HepG2 (cell line): ENCODE data around the gene FAM20C. TPM values are rescaled to one million over a fixed set of nuclear protein-coding genes. Genes with fewer than 3 reads are reported as not detected.

Experiments
- ATAC-seq: fragments of 200-7000 bp; cut with Tn5 transposase; 3 replicates; pipeline ENCODE4 v1.9.1; 2020; ENCODE audit warnings: mild to moderate bottlenecking, moderate library complexity
- BruUV-seq: library from RNA; stranded (reverse); fragments of 400-500 nt; replicated peaks from 2 replicates; lab custom pipeline; 2021; lab: Mats Ljungman, UMichigan
- CTCF ChIA-PET: fragments of 300-600 bp; formaldehyde crosslinking; extraction: SDS; loops from one replicate; lab custom pipeline; 2021; ENCODE audit warnings: low total read pairs, inconsistent platforms, low intra/inter-chr PET ratio; lab: Yijun Ruan, JAX
- POLR2A ChIA-PET: fragments of 350-600 bp; sonication (Branson Sonifier 250); formaldehyde crosslinking; loops from one replicate; lab custom pipeline; 2020; ENCODE audit warnings: antibody characterized with exemption, inconsistent platforms; lab: Yijun Ruan, JAX
- DNase-seq: peaks from one replicate; pipeline ENCODE4 v3.0.0-alpha.2; 2015; ENCODE audit warnings: low spot score
- FAIRE-seq: peaks from 3 replicates; lab custom pipeline; 2011; peaks lifted over from hg19 to GRCh38; lab: Jason Lieb, UNC
- H2AFZ ChIP-seq: one replicate; pipeline ENCODE4 v1.6.1; 2011; ENCODE audit warnings: low read length, inconsistent platforms
- H3K27ac ChIP-seq: fragments of 300-600 bp; 3 replicates; pipeline ENCODE4 v1.8.0; 2011; ENCODE audit warnings: mixed run types, mild to moderate bottlenecking, mixed read lengths, low read length, inconsistent platforms; ENCODE audit not compliant: insufficient read depth; ENCODE audit errors: extremely low read length
- H3K27me3 ChIP-seq, 2 experiments: fragments of 200-600 bp in 1 of 2; 2 replicates in 1 of 2; 3 replicates in 1 of 2; pipeline versions ENCODE4 v1.6.0 to v1.8.0; 2011; ENCODE audit warnings: low read length in 2 of 2, mild to moderate bottlenecking in 2 of 2, moderate library complexity in 2 of 2, inconsistent platforms in 1 of 2; ENCODE audit not compliant: insufficient read depth in 2 of 2, control insufficient read depth in 1 of 2
- H3K36me3 ChIP-seq, 2 experiments: fragments of 200-600 bp in 1 of 2; replicated peaks in 1 of 2; 2 replicates in 1 of 2; 3 replicates in 1 of 2; pipeline versions ENCODE4 v1.5.1 to v1.8.0; 2011; ENCODE audit warnings: low read length in 2 of 2, inconsistent platforms in 1 of 2; ENCODE audit not compliant: insufficient read depth in 2 of 2, control insufficient read depth in 1 of 2
- H3K4me1 ChIP-seq: 2 replicates; pipeline ENCODE4 v1.5.1; 2012; ENCODE audit warnings: low read length, inconsistent platforms; ENCODE audit not compliant: insufficient read depth
- H3K4me2 ChIP-seq: 2 replicates; pipeline ENCODE4 v1.6.0; 2011; ENCODE audit warnings: low read depth, low read length, inconsistent platforms
- H3K4me3 ChIP-seq, 3 experiments: fragments of 200-600 bp in 1 of 3; sonication (generic), shearing (Covaris generic) in 1 of 3; replicated peaks in 1 of 3; 2 replicates each; pipeline ENCODE4 v1.5.1; 2011 to 2016; ENCODE audit warnings: low read length in 3 of 3, inconsistent platforms in 2 of 3, low read depth in 2 of 3, mild to moderate bottlenecking in 2 of 3, control low read depth in 1 of 3, mixed read lengths in 1 of 3; ENCODE audit not compliant: insufficient read depth in 1 of 3
- H3K79me2 ChIP-seq: one replicate; pipeline ENCODE4 v1.6.1; 2011; ENCODE audit warnings: low read length, inconsistent platforms; ENCODE audit not compliant: insufficient read depth
- H3K9ac ChIP-seq: 2 replicates; pipeline ENCODE4 v1.6.0; 2011; ENCODE audit warnings: mild to moderate bottlenecking, low read depth, low read length, inconsistent platforms; ENCODE audit not compliant: insufficient read depth
- H3K9me3 ChIP-seq: 2 replicates; pipeline ENCODE4 v1.5.1; 2012; ENCODE audit warnings: mild to moderate bottlenecking, low read length
- H4K20me1 ChIP-seq: 2 replicates; pipeline ENCODE4 v1.6.0; 2011; ENCODE audit warnings: inconsistent platforms, mild to moderate bottlenecking, low read length, moderate library complexity; ENCODE audit not compliant: insufficient read depth
- CHD2 ChIP-seq: IDR thresholded peaks from 2 replicates; pipeline ENCODE4 v1.6.1; 2011; ENCODE audit warnings: low read depth, low read length, improper control_type of control experiment
- HNRNPUL1 ChIP-seq: fragments of 200-400 bp; formaldehyde crosslinking; IDR thresholded peaks from 2 replicates; pipeline ENCODE4 v1.6.1; 2017; ENCODE audit warnings: low read depth, mild to moderate bottlenecking, low read length, moderate library complexity
- KLF6 ChIP-seq: IDR thresholded peaks from 2 replicates; pipeline ENCODE4 v1.8.0; 2016; ENCODE audit warnings: missing biosample characterization, missing genetic modification reagents
- MIER2 ChIP-seq: IDR thresholded peaks from 2 replicates; pipeline ENCODE4 v1.6.1; 2016; ENCODE audit warnings: missing biosample characterization, missing genetic modification reagents
- MNT ChIP-seq: fragments of 450-650 bp; IDR thresholded peaks from 2 replicates; pipeline ENCODE4 v1.6.1; 2016
- NFIB ChIP-seq: sonication (generic); formaldehyde crosslinking; IDR thresholded peaks from 2 replicates; pipeline ENCODE4 v1.9.0; 2021; ENCODE audit warnings: missing genetic modification reagents, mild to moderate bottlenecking, borderline replicate concordance
- RFX1 ChIP-seq: fragments of 450-650 bp; IDR thresholded peaks from 2 replicates; pipeline ENCODE4 v1.6.1; 2017
- RFXAP ChIP-seq: sonication (generic); formaldehyde crosslinking; IDR thresholded peaks from 2 replicates; pipeline ENCODE4 v1.4.0; 2020; ENCODE audit warnings: missing genetic modification reagents, borderline replicate concordance
- SMAD3 ChIP-seq: sonication (generic); formaldehyde crosslinking; IDR thresholded peaks from 2 replicates; pipeline ENCODE4 v1.4.0; 2020; ENCODE audit warnings: missing genetic modification reagents
- SRSF4 ChIP-seq: fragments of 200-400 bp; formaldehyde crosslinking; IDR thresholded peaks from one replicate; pipeline ENCODE4 v1.6.1; 2018; ENCODE audit warnings: mild to moderate bottlenecking, low read depth, low read length, moderate library complexity; ENCODE audit not compliant: poor library complexity, severe bottlenecking
- TBL1XR1 ChIP-seq: fragments of 150-350 bp; IDR thresholded peaks from 2 replicates; pipeline ENCODE4 v1.6.1; 2014; ENCODE audit warnings: borderline replicate concordance, low read length; ENCODE audit not compliant: partially characterized antibody
- ZBTB21 ChIP-seq: sonication (generic); formaldehyde crosslinking; IDR thresholded peaks from 2 replicates; pipeline ENCODE4 v1.4.0; 2020; ENCODE audit warnings: missing genetic modification reagents
- ZBTB7B ChIP-seq: sonication (generic); formaldehyde crosslinking; IDR thresholded peaks from 2 replicates; pipeline ENCODE4 v1.4.0; 2020; ENCODE audit warnings: missing genetic modification reagents
- ZNF564 ChIP-seq: sonication (generic); formaldehyde crosslinking; IDR thresholded peaks from 2 replicates; pipeline ENCODE4 v1.8.1; 2023; ENCODE audit warnings: mild to moderate bottlenecking, missing genetic modification reagents
- ZNF761 ChIP-seq: sonication (generic); formaldehyde crosslinking; conservative IDR thresholded peaks from 2 replicates; pipeline ENCODE4 v1.4.0; 2020; ENCODE audit warnings: mild to moderate bottlenecking, missing genetic modification reagents
- WGBS: methylation state at CpG from one replicate; pipeline ENCODE4 v1.1.6; 2017; ENCODE audit warnings: low lambda C conversion rate; 5-methylcytosine and 5-hydroxymethylcytosine counted together
- in situ Hi-C: cut with HindIII; loops from 2 replicates; pipeline ENCODE4 v1.10.0; 2017; ENCODE audit warnings: low pct_unique_long_range_greater_than_20kb; ENCODE audit not compliant: extremely low pct_ligation_motif_present
- intact Hi-C: fragments of 100-400 bp; cut with micrococcal nuclease; formaldehyde crosslinking; loops from one replicate; pipeline ENCODE4 v1.10.0; 2022; ENCODE audit not compliant: unreplicated experiment
- polyA plus RNA-seq, 8 experiments: library from polyadenylated mRNA; depleted of rRNA in 3 of 8; stranded (reverse) in 7 of 8; unstranded in 1 of 8; fragments of >200 nt; fragmentation: Illumina TruSeq in 4 of 8; extraction: Trizol in 4 of 8; gene quantifications; 2 replicates each; pipeline versions ENCODE4 v1.2.1 to v1.2.3, GENCODE V29; 2011 to 2016; ENCODE audit warnings: low read depth in 4 of 8, missing spikeins in 1 of 8, mixed read lengths in 1 of 8; ENCODE audit not compliant: insufficient read depth in 1 of 8
- total RNA-seq, 5 experiments: library from RNA; depleted of rRNA; stranded (reverse); fragments of >200 nt; fragmentation: Illumina TruSeq; extraction: Trizol; gene quantifications; 2 replicates each; pipeline ENCODE4 v1.2.3, GENCODE V29; 2016; ENCODE audit warnings: low read depth in 1 of 5
- TF ChIP-seq, protein P1 (sequence below): sonication (generic); formaldehyde crosslinking; IDR thresholded peaks from 2 replicates; pipeline ENCODE4 v1.8.1; 2022; ENCODE audit warnings: low read depth, mild to moderate bottlenecking, missing genetic modification reagents

FAM20C gene
- total and polyA plus RNA-seq, 2 of the 13 experiments (the other 11 are each of a cell fraction or from before 2014, with no cell fraction given): 11.9 to 19.9 TPM

GRCh38 chr7:143811-144453 lies 48.4 kb upstream of the FAM20C start:
- H3K79me2 ChIP-seq: no peaks in the 10 kb centered on the region
- no peak overlapping the region for H2AFZ ChIP-seq
- H4K20me1 ChIP-seq: no peaks in the 10 kb centered on the region
- ChIA-PET CTCF (no interaction called here), POLR2A (no interaction called here)
- no peak for ATAC-seq
- peaks cover 24% of the 10 kb centered on the region for H3K4me1 ChIP-seq
- 73% methylated on average over 12 of the region's 12 CpGs for WGBS
- TF ChIP-seq SRSF4 (no peak), MIER2 (CRISPR knock-in tag) (no peak), CHD2 (no peak), SMAD3 (CRISPR knock-in tag) (no peak), NFIB (no peak), ZNF761 (CRISPR knock-in tag) (no peak), ZBTB21 (no peak), MNT (no peak), RFXAP (no peak), ZNF564 (CRISPR knock-in tag) (no peak), TBL1XR1 (no peak), RFX1 (no peak), HNRNPUL1 (no peak), ZBTB7B (no peak), KLF6 (CRISPR knock-in tag) (no peak)
- TF ChIP-seq, protein P1, sequence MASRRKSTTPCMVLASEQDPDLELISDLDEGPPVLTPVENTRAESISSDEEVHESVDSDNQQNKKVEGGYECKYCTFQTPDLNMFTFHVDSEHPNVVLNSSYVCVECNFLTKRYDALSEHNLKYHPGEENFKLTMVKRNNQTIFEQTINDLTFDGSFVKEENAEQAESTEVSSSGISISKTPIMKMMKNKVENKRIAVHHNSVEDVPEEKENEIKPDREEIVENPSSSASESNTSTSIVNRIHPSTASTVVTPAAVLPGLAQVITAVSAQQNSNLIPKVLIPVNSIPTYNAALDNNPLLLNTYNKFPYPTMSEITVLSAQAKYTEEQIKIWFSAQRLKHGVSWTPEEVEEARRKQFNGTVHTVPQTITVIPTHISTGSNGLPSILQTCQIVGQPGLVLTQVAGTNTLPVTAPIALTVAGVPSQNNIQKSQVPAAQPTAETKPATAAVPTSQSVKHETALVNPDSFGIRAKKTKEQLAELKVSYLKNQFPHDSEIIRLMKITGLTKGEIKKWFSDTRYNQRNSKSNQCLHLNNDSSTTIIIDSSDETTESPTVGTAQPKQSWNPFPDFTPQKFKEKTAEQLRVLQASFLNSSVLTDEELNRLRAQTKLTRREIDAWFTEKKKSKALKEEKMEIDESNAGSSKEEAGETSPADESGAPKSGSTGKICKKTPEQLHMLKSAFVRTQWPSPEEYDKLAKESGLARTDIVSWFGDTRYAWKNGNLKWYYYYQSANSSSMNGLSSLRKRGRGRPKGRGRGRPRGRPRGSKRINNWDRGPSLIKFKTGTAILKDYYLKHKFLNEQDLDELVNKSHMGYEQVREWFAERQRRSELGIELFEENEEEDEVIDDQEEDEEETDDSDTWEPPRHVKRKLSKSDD: no peak
- BruUV-seq: no TSS peak
- intact Hi-C loops: loop anchor here (2.0 kb wide), 1 partner anchor 23 kb away; no protein-coding TSS in a partner anchor
- H3K4me2 ChIP-seq: no peak overlapping the region
- no peaks in the 10 kb centered on the region for H3K36me3 ChIP-seq
- no peaks in the 10 kb centered on the region for H3K9me3 ChIP-seq
- no peak overlapping the region for H3K9ac ChIP-seq
- no peak for DNase-seq
- peaks cover 0 to 8% of the 10 kb centered on the region in 2 experiments; a peak in 3 of 5 replicates for H3K27me3 ChIP-seq
- no peak overlapping the region for H3K27ac ChIP-seq
- in situ Hi-C loops: no loop called here
- FAIRE-seq: no peak
- H3K4me3 ChIP-seq: no peak overlapping the region
